RWPE2 (cell line): Measurements from ENCODE around the gene PDSS2.

Experiments
- ATAC-seq: fragments of 200-7000 bp; cut with Tn5 transposase; 3 replicates; pipeline ENCODE4 v1.9.1; 2021; ENCODE audit warnings: low read depth
- DNase-seq: peaks from one replicate; pipeline ENCODE4 v3.0.0-alpha.2; 2020; ENCODE audit warnings: low spot score
- H3K27ac ChIP-seq: fragments of 450-650 bp; 2 replicates; pipeline ENCODE4 v1.5.1; 2017; ENCODE audit warnings: mild to moderate bottlenecking; ENCODE audit not compliant: poor library complexity, severe bottlenecking
- H3K27me3 ChIP-seq: fragments of 250-450 bp; sonication (Bioruptor Pico); 2 replicates; pipeline ENCODE4 v1.5.1; 2021; ENCODE audit warnings: mild to moderate bottlenecking, moderate library complexity; ENCODE audit not compliant: insufficient read depth, poor library complexity, severe bottlenecking
- H3K36me3 ChIP-seq: fragments of 250-450 bp; sonication (Bioruptor Pico); 2 replicates; pipeline ENCODE4 v1.5.1; 2020; ENCODE audit warnings: low read depth, mild to moderate bottlenecking, moderate library complexity
- H3K4me1 ChIP-seq: fragments of 250-450 bp; sonication (Bioruptor Pico); 2 replicates; pipeline ENCODE4 v1.5.1; 2021; ENCODE audit warnings: mild to moderate bottlenecking, moderate library complexity; ENCODE audit not compliant: insufficient read depth, poor library complexity, severe bottlenecking
- H3K4me3 ChIP-seq: fragments of 250-450 bp; sonication (Bioruptor Pico); 2 replicates; pipeline ENCODE4 v1.5.1; 2021; ENCODE audit warnings: mild to moderate bottlenecking, moderate library complexity; ENCODE audit not compliant: severe bottlenecking
- H3K9me3 ChIP-seq: fragments of 250-450 bp; sonication (Bioruptor Pico); 2 replicates; pipeline ENCODE4 v1.5.1; 2021; ENCODE audit warnings: mild to moderate bottlenecking, moderate library complexity; ENCODE audit not compliant: severe bottlenecking
- CTCF ChIP-seq: fragments of 450-650 bp; IDR thresholded peaks from one replicate; pipeline ENCODE4 v1.5.1; 2017; ENCODE audit warnings: mild to moderate bottlenecking, moderate library complexity; ENCODE audit not compliant: poor library complexity, severe bottlenecking

The PDSS2 gene

GRCh38 chr6:107114213-107114925 lies 345.0 kb downstream of the PDSS2 start:
- peak; percentile 83 for ATAC-seq

GRCh38 chr6:107110200-107110599 lies 349.2 kb downstream of the PDSS2 start:
- no peak for TF ChIP-seq CTCF
- ATAC-seq (no peak), DNase-seq (no peak)
- no peaks in the 10 kb centered on the region for H3K9me3 ChIP-seq
- H3K27me3 ChIP-seq: no peaks in the 10 kb centered on the region
- no peaks in the 10 kb centered on the region for H3K36me3 ChIP-seq
- H3K27ac ChIP-seq: no peak overlapping the region
- H3K4me1 ChIP-seq: no peaks in the 10 kb centered on the region
- no peak overlapping the region for H3K4me3 ChIP-seq

More at GRCh38 chr6:107114213-107114925, 345.0 kb downstream of the PDSS2 start:
- H3K4me3 ChIP-seq: peak overlapping the region; percentile 63
- peak overlapping the region; percentile 72 for H3K27ac ChIP-seq
- H3K27me3 ChIP-seq: no peaks in the 10 kb centered on the region
- DNase-seq: peak; percentile 76
- H3K4me1 ChIP-seq: peaks cover 4% of the 10 kb centered on the region
- peak; percentile 92 for TF ChIP-seq CTCF
- no peaks in the 10 kb centered on the region for H3K9me3 ChIP-seq
- H3K36me3 ChIP-seq: no peaks in the 10 kb centered on the region

- TF ChIP-seq CTCF: no peak
- no peak overlapping the region for H3K27ac ChIP-seq
These were observed 351.0 kb downstream of the PDSS2 start for GRCh38 chr6:107108201-107108890.

GRCh38 chr6:107107791-107108190 lies 351.6 kb downstream of the PDSS2 start:
- no peak for TF ChIP-seq CTCF
- Histone ChIP-seq H3K9me3 (no peaks in the 10 kb centered on the region), H3K36me3 (no peaks in the 10 kb centered on the region), H3K27me3 (no peaks in the 10 kb centered on the region), H3K27ac (no peak overlapping the region), H3K4me1 (no peaks in the 10 kb centered on the region), H3K4me3 (no peak overlapping the region)
- DNase-seq (no peak), ATAC-seq (no peak)

More at GRCh38 chr6:107108201-107108890, 351.0 kb downstream of the PDSS2 start:
- DNase-seq (no peak), ATAC-seq (0 out of 3 replicates have a peak, but pooled peaks have one; percentile 29)
- Histone ChIP-seq H3K27me3 (no peaks in the 10 kb centered on the region), H3K4me1 (no peaks in the 10 kb centered on the region), H3K4me3 (no peak overlapping the region), H3K36me3 (no peaks in the 10 kb centered on the region), H3K9me3 (no peaks in the 10 kb centered on the region)
